Thoracic aorta (tissue), 2 donors: Measurements from ENCODE around the gene GIGYF2. TPM values are rescaled to one million over a fixed set of nuclear protein-coding genes. Genes with fewer than 3 reads are reported as not detected.

Experiments
- ATAC-seq: fragments of 150-250 bp; one replicate; pipeline ENCODE4 v1.8.0; 2017; ENCODE audit warnings: low read depth; ENCODE audit not compliant: insufficient number of reproducible peaks, low FRiP score
- DNase-seq: peaks from one replicate; pipeline ENCODE4 v3.0.0-alpha.2; 2020; ENCODE audit warnings: low spot score
- H3K27ac ChIP-seq, 2 donors: fragments of 200-600 bp; sonication (generic); 1 replicate in 1 of 2; 2 replicates in 1 of 2; pipeline ENCODE4 v1.5.1; 2016; ENCODE audit warnings: mild to moderate bottlenecking in 2 of 2, moderate library complexity in 2 of 2
- H3K27me3 ChIP-seq: fragments of 200-600 bp; sonication (generic); replicated peaks from 2 replicates; pipeline ENCODE4 v1.6.0; 2016; ENCODE audit warnings: mild to moderate bottlenecking; ENCODE audit not compliant: insufficient read depth
- H3K36me3 ChIP-seq: fragments of 200-600 bp; sonication (generic); one replicate; pipeline ENCODE4 v1.5.1; 2016
- H3K4me1 ChIP-seq, 2 donors: fragments of 200-600 bp; sonication (generic); 1 replicate in 1 of 2; 2 replicates in 1 of 2; pipeline versions ENCODE4 v1.5.1 to v1.6.0; 2016; ENCODE audit warnings: low read depth in 2 of 2, mild to moderate bottlenecking in 1 of 2; ENCODE audit not compliant: control insufficient read depth in 1 of 2
- H3K4me3 ChIP-seq: fragments of 200-600 bp; sonication (generic); 2 replicates; pipeline ENCODE4 v1.5.1; 2016; ENCODE audit warnings: mild to moderate bottlenecking
- H3K9me3 ChIP-seq: fragments of 200-600 bp; sonication (generic); 2 replicates; pipeline ENCODE4 v1.5.1; 2016
- CTCF ChIP-seq: fragments of 200-600 bp; sonication (generic); IDR thresholded peaks from one replicate; pipeline ENCODE4 v1.5.1; 2019; ENCODE audit warnings: antibody characterized with exemption
- total RNA-seq, 2 donors: library from RNA; depleted of rRNA; stranded (reverse); fragments of >200 nt; gene quantifications; one replicate each; pipeline versions ENCODE4 v1.1.0 to v1.2.3, GENCODE V29; 2016

GIGYF2 gene
- total RNA-seq, 2 donors from 2014 or later: 54.7 to 121 TPM

DNA sequence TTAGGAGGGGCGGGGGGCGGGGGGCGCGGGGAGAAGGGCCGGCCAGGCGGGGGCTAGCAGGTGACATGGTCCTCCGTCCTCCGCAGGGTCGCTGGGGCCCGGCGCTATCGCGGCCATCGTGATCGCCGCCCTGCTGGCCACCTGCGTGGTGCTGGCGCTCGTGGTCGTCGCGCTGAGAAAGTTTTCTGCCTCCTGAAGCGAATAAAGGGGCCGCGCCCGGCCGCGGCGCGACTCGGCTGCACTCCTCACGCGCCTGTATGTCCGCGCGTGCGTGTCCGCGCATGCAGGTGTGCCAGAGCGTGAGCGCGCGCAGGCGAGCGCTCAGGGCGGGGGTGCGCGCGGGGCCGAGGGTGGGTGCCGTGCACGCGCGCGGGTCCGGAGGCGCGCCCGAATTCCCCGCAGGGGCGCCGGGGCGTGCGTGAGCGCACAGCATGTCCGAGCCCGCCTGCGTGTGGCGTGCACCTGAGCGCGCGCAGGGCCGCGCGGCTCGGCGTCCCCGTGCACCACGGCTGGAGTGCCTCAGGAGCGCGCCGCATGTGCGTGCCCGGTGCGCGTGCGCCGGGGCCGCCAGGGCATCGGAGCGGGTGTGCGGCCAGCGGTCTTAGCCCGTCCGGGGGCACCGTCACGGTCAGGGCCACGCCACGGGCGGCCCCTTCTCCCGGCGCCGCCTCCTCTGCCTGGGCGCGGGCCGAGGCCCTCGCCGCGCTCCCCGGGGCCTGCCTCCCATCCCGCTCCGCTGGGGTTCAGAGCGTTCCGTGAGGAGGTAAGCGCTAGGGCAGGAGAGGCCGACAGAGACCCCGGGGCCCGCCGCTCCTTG is 179.2 kb downstream of the GIGYF2 start:
- H3K27ac ChIP-seq: no peak overlapping the region
- peaks cover 3 to 11% of the 10 kb centered on the region in 2 donors for H3K4me1 ChIP-seq
- no peaks in the 10 kb centered on the region for H3K9me3 ChIP-seq
- no peak for DNase-seq
- no peaks in the 10 kb centered on the region for H3K36me3 ChIP-seq
- no peak for TF ChIP-seq CTCF
- no peaks in the 10 kb centered on the region for H3K27me3 ChIP-seq
- ATAC-seq: no peak
- peak overlapping the region; percentile 61 for H3K4me3 ChIP-seq

DNA sequence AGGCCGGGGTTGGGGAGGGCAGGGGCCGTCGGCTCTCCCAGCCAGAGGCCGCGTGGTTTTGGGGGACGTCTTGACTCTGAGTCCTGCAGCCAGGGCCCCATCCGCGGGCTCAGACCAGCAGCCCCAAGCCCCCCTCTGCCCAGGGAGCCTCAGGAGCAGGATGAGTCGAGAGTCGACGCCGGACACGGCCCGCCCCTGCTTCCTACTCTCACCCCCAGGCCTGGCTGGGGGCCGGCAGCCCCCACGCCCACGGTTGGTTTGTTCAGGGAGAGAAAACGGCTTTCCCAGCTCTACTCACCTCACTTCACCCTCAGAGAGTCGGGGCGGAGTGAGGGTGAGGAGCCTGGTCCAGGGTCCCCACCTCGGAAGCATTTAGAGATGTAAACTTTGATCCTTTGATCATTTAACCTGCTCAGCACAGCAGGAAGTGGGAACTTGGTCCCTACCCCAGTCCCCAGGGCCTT is 179.9 kb downstream of the GIGYF2 start:
- no peak overlapping the region for H3K27ac ChIP-seq
- ATAC-seq: no peak
- H3K4me3 ChIP-seq: peak overlapping the region; percentile 61
- no peak for DNase-seq
- no peaks in the 10 kb centered on the region for H3K27me3 ChIP-seq
- H3K9me3 ChIP-seq: no peaks in the 10 kb centered on the region
- no peaks in the 10 kb centered on the region for H3K36me3 ChIP-seq
- peaks cover 3 to 11% of the 10 kb centered on the region in 2 donors for H3K4me1 ChIP-seq
- TF ChIP-seq CTCF: no peak

DNA sequence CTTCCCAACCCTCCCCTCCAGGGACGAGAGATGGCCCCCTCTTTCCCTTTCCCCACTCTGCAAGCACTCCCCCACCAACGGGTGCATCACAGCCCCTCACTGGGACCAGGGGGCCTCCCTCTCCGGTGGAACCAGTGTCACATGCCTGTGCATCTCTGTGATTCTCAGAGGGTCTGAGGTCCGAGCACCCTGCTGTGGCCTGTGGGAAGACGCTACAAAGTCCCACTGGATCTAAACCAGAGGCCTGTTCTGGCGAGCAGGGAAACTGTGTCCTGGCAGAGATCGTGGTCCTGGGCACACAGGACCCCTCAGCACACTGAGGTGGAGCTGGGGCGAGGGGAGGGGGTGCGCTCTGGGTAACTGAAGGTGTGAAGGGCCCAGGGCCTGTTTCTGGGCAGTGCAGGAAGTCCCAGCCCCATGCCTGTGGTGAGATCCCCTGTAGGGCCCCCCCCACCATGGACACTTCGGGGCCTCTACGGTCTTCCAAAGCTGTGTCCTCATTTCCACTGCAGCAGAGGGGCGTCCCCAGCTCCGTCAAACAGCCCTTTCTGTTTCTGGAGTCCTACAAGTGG is 180.9 kb downstream of the GIGYF2 start:
- Histone ChIP-seq H3K27me3 (no peaks in the 10 kb centered on the region), H3K9me3 (no peaks in the 10 kb centered on the region), H3K4me3 (no peak overlapping the region), H3K36me3 (no peaks in the 10 kb centered on the region), H3K27ac (no peak overlapping the region), H3K4me1 (peaks cover 3 to 11% of the 10 kb centered on the region in 2 donors)
- ATAC-seq (no peak), DNase-seq (no peak)
- TF ChIP-seq CTCF: no peak

DNA sequence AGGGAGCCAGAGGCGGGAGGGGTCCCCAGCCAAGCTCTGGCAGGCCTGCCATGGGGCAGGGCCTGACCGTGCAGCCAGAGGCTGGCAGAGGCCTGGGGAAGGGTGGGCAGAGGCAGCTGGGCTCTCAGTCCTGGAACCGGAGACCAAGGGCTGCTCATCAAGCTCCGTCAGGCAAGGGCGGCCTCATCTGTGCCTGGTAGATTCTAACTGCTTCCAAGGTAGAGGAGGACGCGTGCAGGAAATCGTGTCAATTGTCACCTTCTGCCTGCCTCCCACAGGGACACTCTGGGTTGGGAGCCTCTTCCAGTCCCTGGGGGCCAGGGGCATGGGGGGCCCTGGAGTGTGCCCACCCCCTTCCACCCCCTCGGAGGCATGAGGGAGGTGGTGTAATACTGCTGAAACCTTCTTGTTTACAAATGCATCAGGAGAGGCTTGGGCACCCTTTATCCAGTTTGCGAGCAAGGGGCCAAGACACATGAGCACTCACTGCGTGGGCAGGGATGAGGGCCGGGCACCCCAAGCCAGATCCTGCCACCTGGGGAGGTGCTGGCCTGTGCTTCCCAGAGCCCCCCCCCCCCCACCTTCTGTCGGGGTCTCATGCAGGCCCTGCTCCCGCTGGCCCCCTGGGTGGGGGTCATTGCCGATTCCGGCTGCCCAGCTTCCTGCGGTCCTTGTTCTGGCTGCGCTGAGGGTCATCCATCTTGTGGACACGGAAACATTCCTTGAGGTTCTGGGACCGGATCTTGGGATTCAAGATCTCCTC is 181.9 kb downstream of the GIGYF2 start:
- Histone ChIP-seq H3K4me3 (no peak overlapping the region), H3K4me1 (peaks cover 3 to 11% of the 10 kb centered on the region in 2 donors), H3K9me3 (no peaks in the 10 kb centered on the region), H3K27me3 (no peaks in the 10 kb centered on the region), H3K27ac (no peak overlapping the region), H3K36me3 (no peaks in the 10 kb centered on the region)
- ATAC-seq (no peak), DNase-seq (no peak)
- TF ChIP-seq CTCF: no peak
